Left lung (tissue), 10 donors: Measurements from ENCODE around the gene COMMD4. TPM values are rescaled to one million over a fixed set of nuclear protein-coding genes. Genes with fewer than 3 reads are reported as not detected.
"Not testable (repeated sequence)": the region's sequence is repeated elsewhere in the genome, so short reads cannot be mapped to it uniquely, and the experiment has no call there.

Source experiments
- ATAC-seq: fragments of 200-7000 bp; cut with Tn5 transposase; one replicate; pipeline ENCODE4 v1.9.1; 2020; ENCODE audit warnings: moderate library complexity
- DNase-seq, 4 donors: peaks; one replicate each; pipeline ENCODE4 v3.0.0-alpha.2; 2013 to 2020
- H3K27ac ChIP-seq, 2 donors: fragments of 200-600 bp; sonication (generic) in 1 of 2; one replicate each; pipeline versions ENCODE4 v1.5.0 to v1.8.0; 2020 to 2021
- H3K27me3 ChIP-seq, 2 donors: fragments of 200-600 bp; sonication (generic) in 1 of 2; one replicate each; pipeline versions ENCODE4 v1.5.0 to v1.8.0; 2020 to 2021
- H3K36me3 ChIP-seq, 2 donors: fragments of 200-600 bp; sonication (generic) in 1 of 2; one replicate each; pipeline versions ENCODE4 v1.5.0 to v1.8.0; 2020 to 2021
- H3K4me1 ChIP-seq, 2 donors: fragments of 200-600 bp; one replicate each; pipeline ENCODE4 v1.8.0; 2021
- H3K4me3 ChIP-seq, 2 donors: fragments of 200-600 bp; sonication (generic) in 1 of 2; one replicate each; pipeline versions ENCODE4 v1.5.0 to v1.8.0; 2020 to 2021; ENCODE audit warnings: mild to moderate bottlenecking in 1 of 2
- H3K9me3 ChIP-seq, 2 donors: fragments of 200-600 bp; sonication (generic) in 1 of 2; one replicate each; pipeline versions ENCODE4 v1.5.0 to v1.8.0; 2020 to 2021
- intact Hi-C, 2 donors: fragments of 100-400 bp; cut with DNase I; formaldehyde crosslinking; loops; one replicate each; pipeline versions ENCODE4 v1.11.2 to v1.14.2; 2022
- polyA plus RNA-seq, 6 donors: library from polyadenylated mRNA; unstranded; fragments of 120-200 nt; gene quantifications; one replicate each; pipeline ENCODE4 v1.2.1, GENCODE V29; 2013; ENCODE audit not compliant: insufficient read length in 6 of 6
- total RNA-seq, 2 donors: library from RNA; stranded (reverse); fragmentation: NEBNext Ultra II Directional; extraction: Animal tissue kit (Norgen Biotek cat#: 25700); gene quantifications; one replicate each; pipeline ENCODE4 v1.2.1, GENCODE V29; 2021
- TF ChIP-seq, protein P1 (sequence below), 2 donors: fragments of 200-600 bp; sonication (generic) in 1 of 2; IDR thresholded peaks; one replicate each; pipeline versions ENCODE4 v1.5.0 to v1.8.0; 2021; ENCODE audit warnings: antibody characterized with exemption in 2 of 2
- donor health status: DM: no; HTN: yes; CAD: no.
- donor health status: DM: no; HTN: no; CAD: no.

The COMMD4 gene
- total and polyA plus RNA-seq, 8 donors, result 71.4 to 97.2 (median 76.2) TPM

DNA sequence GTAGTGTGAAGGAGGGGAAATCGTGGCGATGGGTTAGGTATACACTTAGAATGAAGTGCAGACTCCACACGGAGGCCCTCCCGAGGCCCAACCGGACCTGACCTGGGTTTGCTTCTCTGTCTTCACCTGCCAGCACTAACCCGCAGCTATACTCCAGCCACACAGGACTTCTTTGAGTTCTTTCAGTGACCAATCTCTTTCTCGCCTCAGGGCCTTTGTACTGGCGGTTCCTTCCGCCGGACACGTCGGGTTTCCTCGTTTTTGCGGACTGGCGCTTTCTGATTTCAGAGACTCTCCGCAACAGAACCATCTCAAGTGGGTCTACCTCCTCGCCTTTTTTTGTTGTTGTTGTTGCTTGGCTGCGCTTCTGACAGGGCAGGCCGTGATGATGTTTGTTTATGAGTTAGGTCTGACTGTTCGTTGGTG, 10.9 kb downstream of the COMMD4 start, which contains the start of gene NEIL1:
Gene NEIL1 (plus strand): TSS at position 244 of the 426 bp plus-strand sequence. CDS start 1,867 bp downstream, outside the sequence.
- intact Hi-C loops, result no loop called here
- TF ChIP-seq, protein P1, sequence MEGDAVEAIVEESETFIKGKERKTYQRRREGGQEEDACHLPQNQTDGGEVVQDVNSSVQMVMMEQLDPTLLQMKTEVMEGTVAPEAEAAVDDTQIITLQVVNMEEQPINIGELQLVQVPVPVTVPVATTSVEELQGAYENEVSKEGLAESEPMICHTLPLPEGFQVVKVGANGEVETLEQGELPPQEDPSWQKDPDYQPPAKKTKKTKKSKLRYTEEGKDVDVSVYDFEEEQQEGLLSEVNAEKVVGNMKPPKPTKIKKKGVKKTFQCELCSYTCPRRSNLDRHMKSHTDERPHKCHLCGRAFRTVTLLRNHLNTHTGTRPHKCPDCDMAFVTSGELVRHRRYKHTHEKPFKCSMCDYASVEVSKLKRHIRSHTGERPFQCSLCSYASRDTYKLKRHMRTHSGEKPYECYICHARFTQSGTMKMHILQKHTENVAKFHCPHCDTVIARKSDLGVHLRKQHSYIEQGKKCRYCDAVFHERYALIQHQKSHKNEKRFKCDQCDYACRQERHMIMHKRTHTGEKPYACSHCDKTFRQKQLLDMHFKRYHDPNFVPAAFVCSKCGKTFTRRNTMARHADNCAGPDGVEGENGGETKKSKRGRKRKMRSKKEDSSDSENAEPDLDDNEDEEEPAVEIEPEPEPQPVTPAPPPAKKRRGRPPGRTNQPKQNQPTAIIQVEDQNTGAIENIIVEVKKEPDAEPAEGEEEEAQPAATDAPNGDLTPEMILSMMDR (IDR thresholded peaks at IDR 0.05), result no peak
- DNase-seq (peak in 2 of 4 donors; percentile 8 to 22), ATAC-seq (peak; percentile 24)
- Histone ChIP-seq H3K27me3 (peaks cover 0 to 37% of the 10 kb centered on the region in 2 donors), H3K36me3 (no peaks in the 10 kb centered on the region), H3K4me1 (peaks cover 11 to 59% of the 10 kb centered on the region in 2 donors), H3K4me3 (peak within 1 kb of the TSS; percentile 74 to 97), H3K9me3 (no peaks in the 10 kb centered on the region), H3K27ac (peak within 1 kb of the TSS; percentile 56 to 71)

DNA sequence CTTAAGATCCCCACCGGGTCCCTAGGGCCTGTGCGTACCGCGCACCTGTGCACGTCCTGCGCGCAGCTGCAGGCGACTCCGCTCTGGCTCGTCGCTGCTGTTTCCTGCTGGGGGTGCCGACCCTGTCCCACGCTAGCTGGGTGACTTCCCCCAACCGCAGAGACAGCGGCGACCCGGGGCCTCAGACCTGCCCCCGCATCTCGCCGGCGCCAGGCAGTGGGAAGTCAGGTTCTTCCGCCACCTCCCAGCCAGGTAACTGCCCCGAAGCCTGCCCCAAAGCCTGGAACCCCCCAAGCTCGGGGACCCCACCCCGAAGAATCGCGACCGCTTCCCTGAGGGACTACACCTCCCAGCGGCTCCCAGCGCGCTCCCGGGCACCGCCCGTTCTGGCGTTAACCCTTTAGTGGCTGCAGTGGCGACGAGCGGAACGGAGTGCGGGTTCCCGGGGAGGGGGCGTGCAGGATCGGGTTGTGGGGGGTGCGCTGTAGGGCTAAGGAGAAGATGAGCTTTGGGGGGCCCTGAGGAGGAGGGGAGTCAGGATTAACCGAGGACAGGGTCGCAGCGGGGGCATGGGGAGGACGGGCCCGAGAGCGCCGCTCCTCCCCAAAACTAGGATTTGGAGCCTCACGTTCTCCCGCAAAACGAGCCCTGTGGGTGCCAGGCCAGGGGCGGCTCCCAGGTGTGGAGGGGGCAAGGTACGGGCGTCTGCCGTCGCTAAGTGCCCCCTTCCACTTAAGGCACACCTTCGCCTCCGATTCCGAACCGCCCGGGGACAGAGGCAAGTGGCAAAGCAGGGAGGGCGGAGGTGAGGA, 11.6 kb downstream of the COMMD4 start:
- TF ChIP-seq, protein P1 (IDR thresholded peaks at IDR 0.05), result no peak
- DNase-seq (peak; percentile 34 to 89 (median 58)), ATAC-seq (peak; percentile 88)
- intact Hi-C loops, result no loop called here
- peaks cover 0 to 37% of the 10 kb centered on the region in 2 donors for H3K27me3 ChIP-seq
- H3K36me3 ChIP-seq, result no peaks in the 10 kb centered on the region
- peak overlapping the region; percentile 74 to 97 for H3K4me3 ChIP-seq
- peaks cover 11 to 59% of the 10 kb centered on the region in 2 donors for H3K4me1 ChIP-seq
- no peaks in the 10 kb centered on the region for H3K9me3 ChIP-seq
- peak overlapping the region; percentile 56 to 71 for H3K27ac ChIP-seq

DNA sequence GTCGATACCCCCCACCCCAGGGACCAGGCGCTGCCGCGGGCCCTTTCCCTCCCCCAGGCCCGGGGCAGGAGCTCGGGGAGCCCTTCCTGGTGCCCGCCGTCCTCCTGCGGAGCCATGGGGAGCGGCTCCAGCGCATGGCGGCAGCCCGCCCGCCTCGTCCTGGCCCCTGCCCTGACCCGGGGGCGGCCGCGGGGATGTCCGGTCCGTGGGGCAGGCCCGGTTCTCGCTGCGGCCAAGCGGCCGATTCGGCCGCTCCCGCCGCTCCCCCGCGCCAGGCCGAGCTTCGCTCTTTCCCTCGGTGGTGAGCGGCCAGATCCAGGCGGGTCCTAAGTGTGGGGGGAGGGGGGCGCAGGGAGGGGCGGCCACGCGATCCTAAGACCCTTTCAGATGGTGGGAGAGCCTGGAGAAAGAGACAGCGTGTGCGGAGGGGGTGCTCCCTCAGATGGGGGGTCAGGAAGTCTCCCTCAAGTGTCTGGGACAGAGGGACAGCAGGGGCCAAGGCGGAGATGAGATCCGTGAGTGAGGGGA, 12.2 kb downstream of the COMMD4 start:
- peak overlapping the region; percentile 44 to 71 for H3K27ac ChIP-seq
- intact Hi-C loops, result no loop called here
- no peaks in the 10 kb centered on the region for H3K36me3 ChIP-seq
- no peaks in the 10 kb centered on the region for H3K9me3 ChIP-seq
- ATAC-seq, result peak; percentile 43
- peak overlapping the region; percentile 74 to 97 for H3K4me3 ChIP-seq
- TF ChIP-seq, protein P1 (IDR thresholded peaks at IDR 0.05), result no peak
- peaks cover 0 to 37% of the 10 kb centered on the region in 2 donors for H3K27me3 ChIP-seq
- DNase-seq, result peak in 2 of 4 donors; percentile 11 to 85
- peaks cover 11 to 59% of the 10 kb centered on the region in 2 donors for H3K4me1 ChIP-seq

DNA sequence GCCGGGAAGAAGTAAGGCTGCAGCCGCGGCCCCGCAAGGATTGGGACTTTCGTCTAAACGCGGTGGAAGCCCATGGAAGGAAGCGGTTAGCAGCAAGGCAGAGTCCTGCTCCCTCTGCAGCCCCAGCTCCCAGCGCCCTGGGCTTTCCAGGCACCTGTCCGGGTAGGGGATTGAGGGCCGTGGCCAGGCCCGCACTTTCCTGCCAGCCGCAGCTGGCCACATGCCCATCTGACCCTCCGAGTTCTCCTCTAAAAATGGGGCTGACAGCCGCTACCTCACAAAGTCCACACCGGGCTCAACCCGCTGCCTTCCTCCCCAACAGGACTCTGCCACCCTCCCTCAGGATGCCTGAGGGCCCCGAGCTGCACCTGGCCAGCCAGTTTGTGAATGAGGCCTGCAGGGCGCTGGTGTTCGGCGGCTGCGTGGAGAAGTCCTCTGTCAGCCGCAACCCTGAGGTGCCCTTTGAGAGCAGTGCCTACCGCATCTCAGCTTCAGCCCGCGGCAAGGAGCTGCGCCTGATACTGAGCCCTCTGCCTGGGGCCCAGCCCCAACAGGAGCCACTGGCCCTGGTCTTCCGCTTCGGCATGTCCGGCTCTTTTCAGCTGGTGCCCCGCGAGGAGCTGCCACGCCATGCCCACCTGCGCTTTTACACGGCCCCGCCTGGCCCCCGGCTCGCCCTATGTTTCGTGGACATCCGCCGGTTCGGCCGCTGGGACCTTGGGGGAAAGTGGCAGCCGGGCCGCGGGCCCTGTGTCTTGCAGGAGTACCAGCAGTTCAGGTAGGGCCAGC, 12.9 kb downstream of the COMMD4 start:
- H3K9me3 ChIP-seq, result no peaks in the 10 kb centered on the region
- peaks cover 0 to 37% of the 10 kb centered on the region in 2 donors for H3K27me3 ChIP-seq
- DNase-seq, result peak in 2 of 4 donors; percentile 10 to 80
- peaks cover 11 to 54% of the 10 kb centered on the region in 2 donors for H3K4me1 ChIP-seq
- no peaks in the 10 kb centered on the region for H3K36me3 ChIP-seq
- ATAC-seq, result peak; percentile 10
- intact Hi-C loops, result no loop called here
- peak overlapping the region; percentile 74 to 97 for H3K4me3 ChIP-seq
- TF ChIP-seq, protein P1 (IDR thresholded peaks at IDR 0.05), result no peak
- H3K27ac ChIP-seq, result peak overlapping the region in 1 of 2 donors; percentile 71

DNA sequence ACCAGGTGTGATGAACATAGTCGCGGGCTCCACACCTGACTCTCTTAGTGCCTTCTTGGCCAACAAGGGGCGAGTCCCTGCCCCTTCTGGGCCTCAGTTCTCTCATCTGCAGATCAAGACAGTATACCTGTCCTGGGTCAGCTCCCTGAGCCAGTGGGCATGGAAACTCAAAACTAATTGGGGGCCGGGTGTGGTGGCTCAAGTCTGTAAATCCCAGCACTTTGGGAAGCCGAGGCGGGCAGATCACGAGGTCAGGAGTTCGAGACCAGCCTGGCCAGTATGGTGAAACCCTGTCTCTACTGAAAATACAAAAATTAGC, 13.4 kb downstream of the COMMD4 start:
- H3K9me3 ChIP-seq, ATAC-seq, intact Hi-C loops, H3K36me3 ChIP-seq, H3K4me3 ChIP-seq, DNase-seq: not testable (repeated sequence)
- Histone ChIP-seq H3K4me1 (peaks cover 11 to 49% of the 10 kb centered on the region in 2 donors), H3K27me3 (peaks cover 0 to 37% of the 10 kb centered on the region in 2 donors), H3K27ac (peak overlapping the region in 1 of 2 donors; percentile 71)
